HG03095 (cell line): Measurements from ENCODE around the gene MARCHF2.
A peak's percentile ranks its signal among the peaks of the same experiment; 100 is the strongest.
"Not testable (repeated sequence)": the region's sequence is repeated elsewhere in the genome, so short reads cannot be mapped to it uniquely, and the experiment has no call there.

ENCODE experiments used
- ATAC-seq: cut with Tn5 transposase; IDR thresholded peaks from one replicate; pipeline ENCODE4 v1.9.1; 2021; ENCODE audit warnings: moderate library complexity; ENCODE audit not compliant: unreplicated experiment

MARCHF2 gene

GRCh38 chr19:8412783-8413628 is at the start of gene MARCHF2:
Gene MARCHF2, plus strand, starts transcription at chr19:8413305. Its CDS starts 8,536 bp downstream, at chr19:8421841.
- peak; percentile 98 for ATAC-seq

- ATAC-seq = no peak
Measured at GRCh38 chr19:8363803-8364771, 49.0 kb upstream of the MARCHF2 start, which contains the start of gene ANGPTL4. Gene ANGPTL4, plus strand, starts transcription at chr19:8364155. Its CDS starts 167 bp downstream, at chr19:8364322.

- ATAC-seq = no peak
Measured at GRCh38 chr19:8366121-8366581, 47.0 kb upstream of the MARCHF2 start.

GRCh38 chr19:8366961-8367326 is 46.2 kb upstream of the MARCHF2 start:
- no peak for ATAC-seq

DNA sequence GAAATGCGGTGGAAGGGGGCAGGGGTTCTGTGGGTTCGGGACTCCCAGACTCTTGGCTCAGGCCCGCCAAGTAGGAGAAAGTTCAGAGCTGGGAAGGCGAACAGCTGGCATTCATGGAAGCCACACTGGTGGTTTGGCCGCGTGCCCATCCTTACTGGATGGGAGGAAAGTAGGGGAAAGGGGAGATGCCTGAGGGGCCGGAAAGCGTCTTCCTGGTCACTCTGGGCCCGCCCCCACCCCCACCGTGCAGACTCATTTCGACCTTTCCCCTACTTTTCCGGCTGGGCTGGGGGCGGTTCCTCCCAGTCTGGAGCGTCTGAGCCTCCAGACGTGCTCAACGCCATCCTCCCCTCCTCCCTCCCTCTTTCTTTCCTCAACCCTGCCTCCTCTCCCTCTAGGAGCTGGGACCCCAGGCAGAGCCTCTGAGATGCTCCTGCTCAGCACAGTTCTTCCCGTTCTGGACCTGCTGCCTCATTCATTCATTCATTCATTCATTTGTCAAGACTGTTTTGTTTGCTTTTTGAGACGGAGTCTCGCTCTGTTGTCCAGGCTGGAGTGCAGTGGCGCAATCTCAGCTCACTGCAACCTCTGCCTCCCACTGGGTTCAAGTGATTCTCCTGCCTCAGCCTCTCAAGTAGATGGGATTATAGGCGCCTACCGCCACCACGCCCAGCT is 45.6 kb upstream of the MARCHF2 start:
- no peak for ATAC-seq

DNA sequence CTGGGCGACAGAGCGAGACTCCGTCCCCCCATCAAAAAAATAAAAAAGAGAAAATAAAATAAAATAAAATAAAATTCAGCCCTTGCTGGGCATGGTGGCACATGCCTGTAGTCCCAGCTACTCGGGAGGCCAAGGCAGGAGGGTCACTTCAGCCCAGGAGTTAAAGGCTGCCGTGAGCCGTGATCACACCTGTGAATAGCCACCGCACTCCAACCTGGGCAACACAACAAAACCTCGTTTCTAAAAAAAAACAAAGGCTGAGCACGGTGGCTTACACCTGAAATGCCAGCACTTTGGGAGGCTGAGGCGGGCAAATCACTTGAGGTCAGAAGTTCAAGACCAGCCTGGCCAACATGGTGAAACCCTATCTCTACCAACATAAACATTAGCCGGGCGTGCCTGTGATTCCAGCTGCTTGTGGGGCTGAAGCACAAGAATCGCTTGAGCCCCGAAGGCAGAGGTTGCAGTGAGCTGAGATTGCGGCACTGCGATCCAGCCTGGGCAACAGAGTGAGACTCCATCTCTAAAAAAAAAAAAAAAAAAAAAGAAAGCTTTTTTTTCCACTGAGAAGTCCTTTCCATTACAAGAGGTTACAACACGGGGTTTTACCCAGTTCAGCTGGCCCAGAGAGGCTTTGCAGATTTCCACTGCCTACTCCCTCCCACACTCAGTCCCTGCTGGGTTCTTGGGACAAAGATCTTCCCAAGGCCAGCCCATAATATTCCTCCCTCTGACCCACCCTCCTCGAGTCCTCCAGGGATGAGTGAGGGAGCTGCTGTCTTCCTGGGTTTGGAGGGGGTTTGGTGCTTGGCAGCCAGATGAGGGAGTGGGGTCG is 42.7 kb upstream of the MARCHF2 start:
- ATAC-seq = no peak

GRCh38 chr19:8371011-8371804 is 41.9 kb upstream of the MARCHF2 start:
- ATAC-seq = no peak

DNA sequence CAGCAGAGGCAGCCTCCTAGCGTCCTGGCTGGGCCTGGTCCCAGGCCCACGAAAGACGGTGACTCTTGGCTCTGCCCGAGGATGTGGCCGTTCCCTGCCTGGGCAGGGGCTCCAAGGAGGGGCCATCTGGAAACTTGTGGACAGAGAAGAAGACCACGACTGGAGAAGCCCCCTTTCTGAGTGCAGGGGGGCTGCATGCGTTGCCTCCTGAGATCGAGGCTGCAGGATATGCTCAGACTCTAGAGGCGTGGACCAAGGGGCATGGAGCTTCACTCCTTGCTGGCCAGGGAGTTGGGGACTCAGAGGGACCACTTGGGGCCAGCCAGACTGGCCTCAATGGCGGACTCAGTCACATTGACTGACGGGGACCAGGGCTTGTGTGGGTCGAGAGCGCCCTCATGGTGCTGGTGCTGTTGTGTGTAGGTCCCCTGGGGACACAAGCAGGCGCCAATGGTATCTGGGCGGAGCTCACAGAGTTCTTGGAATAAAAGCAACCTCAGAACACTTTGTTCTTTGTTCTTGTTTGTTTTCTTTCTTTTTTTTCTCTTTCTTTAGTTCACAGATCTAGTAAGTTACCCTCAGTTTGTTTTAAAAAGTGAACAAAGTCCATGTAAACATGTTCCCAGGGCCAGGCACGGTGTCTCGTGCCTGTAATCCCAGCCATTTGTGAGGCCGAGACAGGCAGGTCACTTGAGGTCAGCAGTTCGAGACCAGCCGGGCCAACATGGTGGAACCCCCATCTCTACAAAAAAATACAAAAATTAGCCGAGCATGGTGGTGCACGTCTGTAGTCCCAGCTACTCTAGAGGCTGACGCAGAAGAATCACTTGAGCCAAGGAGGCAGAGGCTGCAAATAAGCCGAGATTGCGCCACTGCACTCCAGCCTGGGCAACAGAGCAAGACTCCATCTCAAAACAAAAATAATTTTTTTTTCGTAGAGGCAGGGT is 39.0 kb upstream of the MARCHF2 start:
- no peak for ATAC-seq

GRCh38 chr19:8375766-8376165 is 37.3 kb upstream of the MARCHF2 start:
- not testable (repeated sequence) for ATAC-seq

DNA sequence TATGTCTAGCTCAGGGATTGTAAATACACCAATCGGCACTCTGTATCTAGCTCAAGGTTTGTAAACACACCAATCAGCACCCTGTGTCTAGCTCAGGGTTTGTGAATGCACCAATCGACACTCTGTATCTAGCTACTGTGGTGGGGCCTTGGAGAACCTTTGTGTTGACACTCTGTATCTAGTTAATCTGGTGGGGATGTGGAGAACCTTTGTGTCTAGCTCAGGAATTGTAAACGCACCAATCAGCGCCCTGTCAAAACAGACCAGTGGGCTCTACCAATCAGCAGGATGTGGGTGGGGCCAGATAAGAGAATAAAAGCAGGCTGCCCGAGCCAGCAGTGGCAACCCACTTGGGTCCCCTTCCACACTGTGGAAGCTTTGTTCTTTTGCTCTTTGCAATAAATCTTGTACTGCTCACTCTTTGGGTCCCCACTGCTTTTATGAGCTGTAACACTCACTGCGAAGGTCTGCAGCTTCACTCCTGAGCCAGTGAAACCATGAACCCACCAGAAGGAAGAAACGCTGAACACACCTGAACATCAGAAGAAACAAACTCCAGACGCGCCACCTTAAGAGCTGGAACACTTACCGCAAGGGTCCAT is 36.6 kb upstream of the MARCHF2 start:
- not testable (repeated sequence) for ATAC-seq

DNA sequence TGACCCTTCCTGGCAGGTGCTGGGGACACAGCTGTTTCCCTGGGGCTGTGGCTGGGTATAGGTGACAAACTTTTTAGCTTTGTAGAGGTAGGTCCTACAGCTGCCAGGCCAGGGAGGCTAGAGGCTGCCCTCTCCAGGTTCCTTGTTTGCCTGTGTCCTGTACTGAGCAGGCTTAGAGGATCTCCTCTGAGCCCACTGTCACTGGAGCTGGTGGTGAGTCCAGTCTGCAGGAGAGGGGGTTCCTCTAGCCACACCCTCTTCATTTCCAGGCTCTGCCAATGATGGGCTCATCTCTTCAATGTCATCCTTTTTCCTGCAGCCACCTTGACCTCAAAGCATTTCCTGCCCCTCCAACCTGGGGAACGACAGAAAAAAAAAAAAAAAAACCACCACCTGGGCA is 35.5 kb upstream of the MARCHF2 start:
- no peak for ATAC-seq

DNA sequence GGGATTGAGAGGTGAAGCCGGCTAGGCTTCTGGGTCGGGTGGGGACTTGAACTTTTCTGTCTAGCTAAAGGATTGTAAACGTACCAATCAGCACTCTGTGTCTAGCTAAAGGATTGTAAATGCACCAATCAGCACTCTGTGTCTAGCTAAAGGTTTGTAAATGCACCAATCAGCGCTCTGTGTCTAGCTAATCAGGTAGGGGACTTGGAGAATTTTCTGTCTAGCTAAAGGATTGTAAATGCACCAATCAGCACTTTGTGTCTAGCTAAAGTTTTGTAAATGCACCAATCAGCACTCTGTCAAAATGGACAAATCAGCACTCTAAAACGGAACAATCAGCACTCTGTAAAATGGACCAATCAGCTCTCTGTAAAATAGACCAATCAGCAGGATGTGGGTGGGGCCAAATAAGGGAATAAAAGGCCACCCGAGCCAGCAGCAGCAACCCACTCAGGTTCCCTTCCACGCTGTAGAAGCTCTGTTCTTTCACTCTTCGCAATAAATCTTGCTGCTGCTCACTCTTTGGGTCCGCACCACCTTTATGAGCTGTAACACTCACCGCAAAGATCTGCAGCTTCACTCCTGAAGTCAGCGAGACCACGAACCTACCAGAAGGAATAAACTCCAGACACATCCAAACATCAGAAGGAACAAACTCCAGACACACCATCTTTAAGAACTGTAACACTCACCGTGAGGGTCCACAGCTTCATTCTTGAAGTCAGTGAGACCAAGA is 33.8 kb upstream of the MARCHF2 start:
- ATAC-seq = not testable (repeated sequence)

- ATAC-seq = not testable (repeated sequence)
Measured at GRCh38 chr19:8384569-8384968, 28.5 kb upstream of the MARCHF2 start.

GRCh38 chr19:8385103-8385502 is 28.0 kb upstream of the MARCHF2 start:
- ATAC-seq = not testable (repeated sequence)

GRCh38 chr19:8385566-8385965 is 27.5 kb upstream of the MARCHF2 start:
- not testable (repeated sequence) for ATAC-seq

GRCh38 chr19:8386419-8386818 is 26.7 kb upstream of the MARCHF2 start:
- not testable (repeated sequence) for ATAC-seq

- ATAC-seq = no peak
Measured at GRCh38 chr19:8386990-8387389, 26.1 kb upstream of the MARCHF2 start.
